H9 (cell line): ENCODE data around the gene RNASE7. TPM values are rescaled to one million over a fixed set of nuclear protein-coding genes. Genes with fewer than 3 reads are reported as not detected.

Experiments used
- DNase-seq: peaks from one replicate; pipeline ENCODE4 v3.0.0-alpha.2; 2017
- H2AFZ ChIP-seq: one replicate; pipeline ENCODE4 v1.6.1; 2013; ENCODE audit warnings: mild to moderate bottlenecking, low read length, control low read depth, moderate library complexity
- H2AK5ac ChIP-seq: 2 replicates; pipeline ENCODE4 v1.6.1; 2013; ENCODE audit warnings: low read length, control low read depth, mixed read lengths; ENCODE audit not compliant: insufficient read length
- H2BK120ac ChIP-seq: one replicate; pipeline ENCODE4 v1.6.1; 2013; ENCODE audit warnings: low read depth, mild to moderate bottlenecking, low read length, control low read depth, inconsistent platforms; ENCODE audit not compliant: poor library complexity, severe bottlenecking
- H2BK12ac ChIP-seq: 2 replicates; pipeline ENCODE4 v1.6.1; 2013; ENCODE audit warnings: low read length, control low read depth, mixed read lengths, low read depth; ENCODE audit not compliant: insufficient read length
- H2BK15ac ChIP-seq: 2 replicates; pipeline ENCODE4 v1.6.1; 2013; ENCODE audit warnings: low read depth, low read length, control low read depth
- H2BK20ac ChIP-seq: one replicate; pipeline ENCODE4 v1.6.1; 2013; ENCODE audit warnings: low read depth, mild to moderate bottlenecking, low read length, control low read depth, inconsistent platforms; ENCODE audit not compliant: poor library complexity, severe bottlenecking
- H2BK5ac ChIP-seq: 2 replicates; pipeline ENCODE4 v1.6.1; 2013; ENCODE audit warnings: low read length, control low read depth, mixed read lengths; ENCODE audit not compliant: insufficient read length
- H3K14ac ChIP-seq: 2 replicates; pipeline ENCODE4 v1.6.1; 2013; ENCODE audit warnings: low read length, control low read depth; ENCODE audit not compliant: insufficient read depth
- H3K18ac ChIP-seq: 2 replicates; pipeline ENCODE4 v1.6.1; 2013; ENCODE audit warnings: low read depth, mild to moderate bottlenecking, mixed read lengths, low read length, control low read depth; ENCODE audit not compliant: insufficient read length
- H3K23ac ChIP-seq: 2 replicates; pipeline ENCODE4 v1.6.1; 2013; ENCODE audit warnings: low read length, control low read depth, mixed read lengths, low read depth; ENCODE audit not compliant: insufficient read length
- H3K23me2 ChIP-seq: 2 replicates; pipeline ENCODE4 v1.6.1; 2013; ENCODE audit warnings: low read depth, mild to moderate bottlenecking, mixed read lengths, low read length, control low read depth; ENCODE audit not compliant: insufficient read length, poor library complexity, severe bottlenecking
- H3K27ac ChIP-seq: 2 replicates; pipeline ENCODE4 v1.5.1; 2013; ENCODE audit warnings: low read length, control low read depth, mixed read lengths, low read depth; ENCODE audit not compliant: insufficient read length
- H3K27me3 ChIP-seq: 2 replicates; pipeline ENCODE4 v1.6.1; 2013; ENCODE audit warnings: low read length, control low read depth, inconsistent platforms; ENCODE audit not compliant: insufficient read depth
- H3K4ac ChIP-seq: 2 replicates; pipeline ENCODE4 v1.6.1; 2013; ENCODE audit warnings: low read depth, mild to moderate bottlenecking, control low read depth, inconsistent platforms, low read length, moderate library complexity
- H3K4me1 ChIP-seq: 2 replicates; pipeline ENCODE4 v1.6.1; 2013; ENCODE audit warnings: low read length, control low read depth, inconsistent platforms; ENCODE audit not compliant: insufficient read depth
- H3K4me2 ChIP-seq: 2 replicates; pipeline ENCODE4 v1.6.1; 2013; ENCODE audit warnings: low read length, control low read depth, mixed read lengths; ENCODE audit not compliant: insufficient read length, insufficient read depth
- H3K56ac ChIP-seq: 2 replicates; pipeline ENCODE4 v1.6.1; 2013; ENCODE audit warnings: low read depth, mild to moderate bottlenecking, mixed read lengths, low read length, control low read depth; ENCODE audit not compliant: insufficient read length
- H3K79me1 ChIP-seq: 2 replicates; pipeline ENCODE4 v1.6.1; 2013; ENCODE audit warnings: low read depth, mild to moderate bottlenecking, moderate library complexity, low read length, control low read depth, inconsistent platforms; ENCODE audit not compliant: insufficient read depth, poor library complexity, severe bottlenecking
- H3K79me2 ChIP-seq: 2 replicates; pipeline ENCODE4 v1.6.1; 2013; ENCODE audit warnings: low read length, control low read depth, inconsistent platforms; ENCODE audit not compliant: insufficient read depth
- H3K9ac ChIP-seq: 2 replicates; pipeline ENCODE4 v1.6.1; 2013; ENCODE audit warnings: low read length, control low read depth, mixed read lengths; ENCODE audit not compliant: insufficient read length; ENCODE audit errors: extremely low read depth
- H3K9me3 ChIP-seq: one replicate; pipeline ENCODE4 v1.6.1; 2013; ENCODE audit warnings: low read depth, low read length, inconsistent platforms; ENCODE audit not compliant: control insufficient read depth
- H3T11ph ChIP-seq: one replicate; pipeline ENCODE4 v1.6.1; 2013; ENCODE audit warnings: mild to moderate bottlenecking, low read length, control low read depth, inconsistent platforms
- H4K20me1 ChIP-seq: one replicate; pipeline ENCODE4 v1.6.1; 2013; ENCODE audit not compliant: control insufficient read depth, insufficient read length, insufficient read depth
- H4K5ac ChIP-seq: 2 replicates; pipeline ENCODE4 v1.6.1; 2013; ENCODE audit warnings: low read depth, mild to moderate bottlenecking, mixed read lengths, low read length, control low read depth; ENCODE audit not compliant: insufficient read length
- H4K8ac ChIP-seq: replicated peaks from 2 replicates; pipeline ENCODE4 v1.6.1; 2013; ENCODE audit warnings: low read length, control low read depth, mixed read lengths, low read depth; ENCODE audit not compliant: insufficient read length
- H4K91ac ChIP-seq: 2 replicates; pipeline ENCODE4 v1.6.1; 2013; ENCODE audit warnings: low read depth, mild to moderate bottlenecking, moderate library complexity, mixed read lengths, low read length, control low read depth; ENCODE audit not compliant: insufficient read length
- H3K27ac Mint-ChIP-seq, 3 experiments: 2 replicates in 2 of 3; 3 replicates in 1 of 3; pipeline ENCODE4 v1.8.0; 2020 to 2021; ENCODE audit warnings: mixed read lengths in 3 of 3, mild to moderate bottlenecking in 1 of 3, moderate library complexity in 1 of 3
- H3K27me3 Mint-ChIP-seq: 2 replicates; pipeline ENCODE4 v1.8.0; 2021; ENCODE audit warnings: low read depth, mild to moderate bottlenecking, moderate library complexity, mixed read lengths
- H3K36me3 Mint-ChIP-seq, 3 experiments: 2 replicates in 2 of 3; 3 replicates in 1 of 3; pipeline ENCODE4 v1.8.0; 2020 to 2021; ENCODE audit warnings: low read depth in 3 of 3, mixed read lengths in 3 of 3; ENCODE audit not compliant: insufficient read depth in 1 of 3
- H3K4me1 Mint-ChIP-seq, 2 experiments: 2 replicates each; pipeline ENCODE4 v1.8.0; 2020; ENCODE audit warnings: mixed read lengths in 2 of 2
- H3K4me3 Mint-ChIP-seq, 2 experiments: 2 replicates in 1 of 2; 3 replicates in 1 of 2; pipeline ENCODE4 v1.8.0; 2020 to 2021; ENCODE audit warnings: mild to moderate bottlenecking in 2 of 2, mixed read lengths in 2 of 2, moderate library complexity in 1 of 2
- H3K9me3 Mint-ChIP-seq, 2 experiments: 2 replicates in 1 of 2; 3 replicates in 1 of 2; pipeline ENCODE4 v1.8.0; 2020; ENCODE audit warnings: mild to moderate bottlenecking in 2 of 2, mixed read lengths in 2 of 2, moderate library complexity in 1 of 2
- WGBS: extraction: QIAGEN DNeasy Blood & Tissue Kit; methylation state at CpG from one replicate; pipeline ENCODE4 v1.1.7; 2013; ENCODE audit warnings: missing lambda C conversion rate, low lambda C conversion rate, mixed read lengths; ENCODE audit not compliant: insufficient read length; ENCODE audit errors: extremely low coverage; 5-methylcytosine and 5-hydroxymethylcytosine counted together
- total RNA-seq: library from RNA; stranded (reverse); gene quantifications from 2 replicates; pipeline ENCODE4 v1.2.1, GENCODE V29; 2021
- TF ChIP-seq, protein P1 (sequence below): fragments of 200-600 bp; sonication (generic); conservative IDR thresholded peaks from 3 replicates; pipeline ENCODE4 v1.8.0; 2021; ENCODE audit warnings: antibody characterized with exemption, mild to moderate bottlenecking

The RNASE7 gene
- total RNA-seq, 1 experiment from 2014 or later, result not detected

DNA sequence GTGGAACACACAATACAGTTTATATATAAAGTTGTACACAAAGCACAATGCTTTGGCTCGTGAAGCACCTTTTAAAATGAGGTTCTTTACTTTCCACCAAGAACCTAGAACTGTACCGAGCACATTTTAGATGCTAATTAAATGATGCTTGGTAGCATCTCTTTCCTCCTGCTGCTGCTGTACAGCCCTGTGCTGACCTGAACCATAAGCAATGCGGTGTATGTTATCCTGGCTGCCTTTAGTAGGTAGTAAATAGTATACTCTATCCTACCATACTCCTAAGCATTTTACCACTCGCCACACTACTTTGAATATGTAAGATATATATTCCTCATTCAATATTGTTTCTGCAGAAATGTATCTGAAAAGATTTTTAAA, 12.6 kb downstream of the RNASE7 start:
- Mint-ChIP-seq H3K27ac (no peak overlapping the region), H3K36me3 (no peaks in the 10 kb centered on the region), H3K9me3 (no peaks in the 10 kb centered on the region), H3K4me1 (peaks cover 11 to 14% of the 10 kb centered on the region in 2 experiments), H3K4me3 (no peak overlapping the region), H3K27me3 (0 out of 2 replicates have a peak, but pooled peaks cover 4% of the 10 kb centered on the region)
- Histone ChIP-seq H2BK5ac (no peak overlapping the region), H3K18ac (no peak overlapping the region), H4K20me1 (no peaks in the 10 kb centered on the region), H4K91ac (no peak overlapping the region), H3T11ph (no peak overlapping the region), H2BK12ac (no peak overlapping the region), H3K27me3 (no peaks in the 10 kb centered on the region), H3K14ac (no peak overlapping the region), H3K27ac (no peak overlapping the region), H2AK5ac (no peak overlapping the region), H4K8ac (no peak overlapping the region), H3K56ac (no peak overlapping the region), H2BK15ac (no peak overlapping the region), H3K23ac (no peak overlapping the region), H3K79me1 (no peaks in the 10 kb centered on the region), H4K5ac (no peak overlapping the region), H3K9me3 (no peaks in the 10 kb centered on the region), H2BK20ac (no peak overlapping the region), H3K4me1 (no peaks in the 10 kb centered on the region; the same call in 1 of the 2 replicates), H2BK120ac (no peak overlapping the region), H3K4ac (no peak overlapping the region), H3K23me2 (no peaks in the 10 kb centered on the region), H3K9ac (no peak overlapping the region), H2AFZ (no peak overlapping the region), H3K4me2 (no peak overlapping the region), H3K79me2 (no peaks in the 10 kb centered on the region)
- TF ChIP-seq, protein P1, sequence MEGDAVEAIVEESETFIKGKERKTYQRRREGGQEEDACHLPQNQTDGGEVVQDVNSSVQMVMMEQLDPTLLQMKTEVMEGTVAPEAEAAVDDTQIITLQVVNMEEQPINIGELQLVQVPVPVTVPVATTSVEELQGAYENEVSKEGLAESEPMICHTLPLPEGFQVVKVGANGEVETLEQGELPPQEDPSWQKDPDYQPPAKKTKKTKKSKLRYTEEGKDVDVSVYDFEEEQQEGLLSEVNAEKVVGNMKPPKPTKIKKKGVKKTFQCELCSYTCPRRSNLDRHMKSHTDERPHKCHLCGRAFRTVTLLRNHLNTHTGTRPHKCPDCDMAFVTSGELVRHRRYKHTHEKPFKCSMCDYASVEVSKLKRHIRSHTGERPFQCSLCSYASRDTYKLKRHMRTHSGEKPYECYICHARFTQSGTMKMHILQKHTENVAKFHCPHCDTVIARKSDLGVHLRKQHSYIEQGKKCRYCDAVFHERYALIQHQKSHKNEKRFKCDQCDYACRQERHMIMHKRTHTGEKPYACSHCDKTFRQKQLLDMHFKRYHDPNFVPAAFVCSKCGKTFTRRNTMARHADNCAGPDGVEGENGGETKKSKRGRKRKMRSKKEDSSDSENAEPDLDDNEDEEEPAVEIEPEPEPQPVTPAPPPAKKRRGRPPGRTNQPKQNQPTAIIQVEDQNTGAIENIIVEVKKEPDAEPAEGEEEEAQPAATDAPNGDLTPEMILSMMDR, result no peak
- WGBS, result no CpG with 5 or more reads among the region's 4 CpGs
- no peak for DNase-seq
